ENCODE measurements around the gene TOMM6. TPM values are rescaled to one million over a fixed set of nuclear protein-coding genes. Genes with fewer than 3 reads are reported as not detected.
A peak's percentile ranks its signal among the peaks of the same experiment; 100 is the strongest.

Gene TOMM6
- 292 TPM for total RNA-seq (2021; ENCODE audit: unreplicated experiment)
- polyA plus RNA-seq (2012) = 171 and 250 TPM in 2 replicates
- Bru-seq, nascent RNA = percentile 97 among the genes with signal in this experiment
- percentile 99 among the genes with signal in this experiment for BruChase-seq, experiment 1, labeled RNA remaining after a 6-hour chase
- BruChase-seq, experiment 2, labeled RNA remaining after a 2-hour chase = percentile 98 among the genes with signal in this experiment
- long read RNA-seq, transcript TOMM6-202 (3 exons, 637 nt) = minor isoform, 16 of 57 reads
- long read RNA-seq, transcript TOMM6-201 (3 exons, 595 nt) = major isoform, 41 of 57 reads
- long read RNA-seq, partial matches to known transcripts = 0 of 57 reads
- long read RNA-seq, other reads (novel, unspliced or antisense) = 0 of 57 reads

DNA sequence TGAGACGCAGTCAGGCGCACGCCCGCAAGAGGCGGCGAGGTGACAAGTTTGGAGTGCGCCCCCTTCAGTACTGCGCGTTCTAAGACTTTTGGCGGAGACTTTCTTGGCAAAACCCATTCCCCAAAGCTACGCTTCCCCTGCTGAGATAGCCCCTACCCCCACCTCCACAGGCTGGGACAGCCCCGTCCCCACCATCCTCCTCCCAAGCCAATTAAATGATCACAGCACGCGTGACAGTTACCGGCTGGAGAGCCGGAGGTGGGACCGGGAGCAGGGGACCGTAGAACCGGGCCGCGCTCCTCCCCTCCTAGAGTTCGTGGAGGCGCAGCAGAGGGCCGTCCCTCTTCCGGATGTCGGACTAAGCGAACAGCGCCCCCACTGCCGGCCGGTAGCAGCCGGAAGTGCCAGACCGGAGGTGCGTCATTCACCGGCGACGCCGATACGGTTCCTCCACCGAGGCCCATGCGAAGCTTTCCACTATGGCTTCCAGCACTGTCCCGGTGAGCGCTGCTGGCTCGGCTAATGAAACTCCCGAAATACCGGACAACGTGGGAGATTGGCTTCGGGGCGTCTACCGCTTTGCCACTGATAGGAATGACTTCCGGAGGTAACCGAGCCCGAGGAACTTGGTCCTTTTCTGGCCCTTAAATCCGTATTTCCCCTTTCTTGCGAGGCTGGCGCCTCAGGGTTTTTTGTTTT lies at the start of gene TOMM6:
TOMM6 (plus strand) TSS at position 476 of the 699 bp plus-strand sequence; CDS start at position 480, 4 bp downstream.
- H3K9ac ChIP-seq (ENCODE audit: low read length) = peak within 1 kb of the TSS; percentile 98
- DNase-seq (ENCODE audit: low read depth, low spot score) (peak; percentile 88), ATAC-seq (peak; percentile 82)
- no peak within 1 kb of the TSS for H2AFZ ChIP-seq (ENCODE audit: low read depth, low read length, poor library complexity, severe bottlenecking)
- peak; percentile 94 for TF ChIP-seq POLR2AphosphoS5 (IDR thresholded peaks at IDR 0.05; ENCODE audit: low read depth, low read length)
- TF ChIP-seq, protein P1, sequence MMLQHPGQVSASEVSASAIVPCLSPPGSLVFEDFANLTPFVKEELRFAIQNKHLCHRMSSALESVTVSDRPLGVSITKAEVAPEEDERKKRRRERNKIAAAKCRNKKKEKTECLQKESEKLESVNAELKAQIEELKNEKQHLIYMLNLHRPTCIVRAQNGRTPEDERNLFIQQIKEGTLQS (IDR thresholded peaks at IDR 0.05) = no peak
- TF ChIP-seq, protein P2, sequence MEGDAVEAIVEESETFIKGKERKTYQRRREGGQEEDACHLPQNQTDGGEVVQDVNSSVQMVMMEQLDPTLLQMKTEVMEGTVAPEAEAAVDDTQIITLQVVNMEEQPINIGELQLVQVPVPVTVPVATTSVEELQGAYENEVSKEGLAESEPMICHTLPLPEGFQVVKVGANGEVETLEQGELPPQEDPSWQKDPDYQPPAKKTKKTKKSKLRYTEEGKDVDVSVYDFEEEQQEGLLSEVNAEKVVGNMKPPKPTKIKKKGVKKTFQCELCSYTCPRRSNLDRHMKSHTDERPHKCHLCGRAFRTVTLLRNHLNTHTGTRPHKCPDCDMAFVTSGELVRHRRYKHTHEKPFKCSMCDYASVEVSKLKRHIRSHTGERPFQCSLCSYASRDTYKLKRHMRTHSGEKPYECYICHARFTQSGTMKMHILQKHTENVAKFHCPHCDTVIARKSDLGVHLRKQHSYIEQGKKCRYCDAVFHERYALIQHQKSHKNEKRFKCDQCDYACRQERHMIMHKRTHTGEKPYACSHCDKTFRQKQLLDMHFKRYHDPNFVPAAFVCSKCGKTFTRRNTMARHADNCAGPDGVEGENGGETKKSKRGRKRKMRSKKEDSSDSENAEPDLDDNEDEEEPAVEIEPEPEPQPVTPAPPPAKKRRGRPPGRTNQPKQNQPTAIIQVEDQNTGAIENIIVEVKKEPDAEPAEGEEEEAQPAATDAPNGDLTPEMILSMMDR (IDR thresholded peaks at IDR 0.05 in 2 of 3, conservative IDR thresholded peaks at IDR 0.05 in 1 of 3; ENCODE audit: borderline replicate concordance in 1 of 3, insufficient read depth in 1 of 3, low read depth in 2 of 3, low read length in 2 of 3) = peak in 2 of 3 experiments; percentile 67 to 80; a peak in 4 of 6 replicates
- TF ChIP-seq SRF (IDR thresholded peaks at IDR 0.05; ENCODE audit: low read depth) = no peak
- TF ChIP-seq ZFX (IDR thresholded peaks at IDR 0.05) = peak; percentile 66
- TF ChIP-seq POLR2A (IDR thresholded peaks at IDR 0.05; ENCODE audit: borderline replicate concordance, extremely low read depth, insufficient read depth, insufficient read length) = peak; percentile 92
- peak; percentile 94 for TF ChIP-seq YY1 (IDR thresholded peaks at IDR 0.05; ENCODE audit: extremely low read depth, insufficient replicate concordance, low read depth, low read length)
- BruUV-seq (replicated peaks) = no TSS peak
- intact Hi-C loops (cut with micrococcal nuclease) = loop anchor here (1.0 to 10.0 kb wide), 4 partner anchors 134 to 427 kb away; partner anchors contain the start of genes BYSL, MED20 and MRPS10
- peaks cover 30% of the 10 kb centered on the region for H3K79me2 ChIP-seq (ENCODE audit: insufficient read depth, low read length)
- H3K9me3 ChIP-seq (ENCODE audit: control insufficient read depth in 1 of 2, insufficient read depth in 1 of 2, low read depth in 1 of 2, low read length in 2 of 2) = no peaks in the 10 kb centered on the region
- CTCF ChIA-PET = interaction anchor here (0.6 to 3.3 kb wide), 17 partner anchors 9 to 1111 kb away, joined by 3 to 31 read pairs (median 4); partner anchors contain the start of genes BYSL, CCND3, MED20 and TAF8
- peaks cover 22 to 26% of the 10 kb centered on the region in 2 experiments for H3K36me3 ChIP-seq (ENCODE audit: control insufficient read depth in 1 of 2, insufficient read depth in 2 of 2, low read length in 2 of 2)
- H3K27me3 ChIP-seq (ENCODE audit: insufficient read depth, low read length) = no peaks in the 10 kb centered on the region
- peak within 1 kb of the TSS; percentile 84 for H3K27ac ChIP-seq (ENCODE audit: low read depth, low read length)
- no peaks in the 10 kb centered on the region for H3K9me2 ChIP-seq (ENCODE audit: insufficient read depth)
- peak within 1 kb of the TSS; percentile 67 to 98 for H3K4me3 ChIP-seq (replicated peaks in 1 of 2; ENCODE audit: low read depth in 1 of 2, low read length in 2 of 2)
- POLR2A ChIA-PET = interaction anchor here (0.7 to 2.6 kb wide), 4 partner anchors 17 to 263 kb away, joined by 4 to 10 read pairs (median 6); partner anchors contain the start of genes BYSL, MED20 and TAF8
- peaks cover 5 to 16% of the 10 kb centered on the region in 2 experiments; a peak in 2 of 4 replicates for H3K4me1 ChIP-seq (ENCODE audit: control insufficient read depth in 1 of 2, insufficient read depth in 2 of 2, low read length in 2 of 2)
- RAD21 ChIA-PET (ENCODE audit: low non-redundant PET in 1 of 2, low total read pairs in 2 of 2, uncharacterized antibody in 2 of 2, unreplicated experiment in 2 of 2) = interaction anchor here in 1 of 2 experiments (0.6 to 0.9 kb wide), 2 partner anchors 134 to 248 kb away, joined by 3 read pairs; partner anchors contain the start of genes BYSL and MED20
- no peaks in the 10 kb centered on the region for H4K20me1 ChIP-seq (ENCODE audit: insufficient read depth)
- peak within 1 kb of the TSS; percentile 87 for H3K4me2 ChIP-seq (ENCODE audit: low read length)
